ENCODE data around the gene PDIA2.
"Not testable (repeated sequence)": the region's sequence is repeated elsewhere in the genome, so short reads cannot be mapped to it uniquely, and the experiment has no call there.

Gene PDIA2

DNA sequence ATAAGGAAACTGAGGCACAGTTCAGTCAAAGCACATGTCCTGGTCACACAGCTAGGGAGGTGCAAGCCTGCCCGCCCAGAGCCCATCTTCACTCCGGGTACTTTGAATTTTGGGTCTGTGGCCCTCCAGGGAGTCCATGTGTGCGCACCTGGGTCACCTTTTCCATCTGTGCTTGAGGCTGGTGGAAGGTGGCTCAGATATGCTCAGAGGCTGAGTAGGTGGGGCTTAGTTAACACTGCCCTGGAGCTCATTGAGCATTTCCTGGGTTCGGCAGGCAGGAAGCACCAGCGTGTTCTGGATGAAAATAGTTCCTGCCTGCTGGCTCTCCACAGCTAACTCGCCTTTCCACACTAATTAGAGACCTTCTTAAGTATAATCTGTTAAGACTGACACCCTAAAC is 29.1 kb upstream of the PDIA2 start:
- FAIRE-seq (no peak), DNase-seq (ENCODE audit: insufficient read length) (no peak)
- TF ChIP-seq POLR2A (IDR thresholded peaks at IDR 0.05; ENCODE audit: low read depth, low read length): no peak
- TF ChIP-seq POLR2AphosphoS5 (IDR thresholded peaks at IDR 0.05; ENCODE audit: low read depth, low read length): no peak
- no peak for TF ChIP-seq TAF1 (IDR thresholded peaks at IDR 0.05; ENCODE audit: borderline replicate concordance, low read depth, low read length)

GRCh38 chr16:254461-254860 is 28.5 kb upstream of the PDIA2 start:
- no peak for DNase-seq (ENCODE audit: insufficient read length)
- no peak for FAIRE-seq
- TF ChIP-seq POLR2A (IDR thresholded peaks at IDR 0.05; ENCODE audit: low read depth, low read length): no peak
- no peak for TF ChIP-seq POLR2AphosphoS5 (IDR thresholded peaks at IDR 0.05; ENCODE audit: low read depth, low read length)
- TF ChIP-seq TAF1 (IDR thresholded peaks at IDR 0.05; ENCODE audit: borderline replicate concordance, low read depth, low read length): no peak

- no peak for TF ChIP-seq TAF1 (IDR thresholded peaks at IDR 0.05; ENCODE audit: borderline replicate concordance, low read depth, low read length)
- no peak for TF ChIP-seq POLR2A (IDR thresholded peaks at IDR 0.05; ENCODE audit: low read depth, low read length)
- TF ChIP-seq POLR2AphosphoS5 (IDR thresholded peaks at IDR 0.05; ENCODE audit: low read depth, low read length): no peak
- DNase-seq (ENCODE audit: insufficient read length) (no peak), FAIRE-seq (no peak)
Measured at GRCh38 chr16:255183-255582, 27.8 kb upstream of the PDIA2 start.

- DNase-seq (ENCODE audit: insufficient read length); FAIRE-seq: not testable (repeated sequence)
Measured at GRCh38 chr16:258091-258490, 24.9 kb upstream of the PDIA2 start.

DNA sequence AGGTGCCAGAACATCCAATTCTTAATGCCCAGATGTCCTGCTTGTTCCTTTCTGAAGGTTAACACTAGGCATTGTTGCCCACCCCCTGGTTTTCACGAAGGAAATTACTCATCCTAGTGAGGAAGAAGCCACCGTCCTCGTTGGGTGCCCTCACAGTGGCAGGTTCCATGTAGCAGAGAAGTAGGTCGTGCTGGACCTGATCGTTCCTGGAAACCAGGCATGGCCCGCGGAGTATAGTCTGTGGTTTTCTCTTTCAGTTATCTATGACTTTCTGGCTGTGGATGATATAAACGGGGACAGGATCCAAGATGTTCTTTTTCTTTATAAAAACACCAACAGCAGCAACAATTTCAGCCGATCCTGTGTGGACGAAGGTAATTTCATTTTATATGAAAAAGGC is 23.7 kb upstream of the PDIA2 start:
- DNase-seq (ENCODE audit: insufficient read length): no peak
- FAIRE-seq: no peak
- TF ChIP-seq POLR2AphosphoS5 (IDR thresholded peaks at IDR 0.05; ENCODE audit: low read depth, low read length) (no peak), POLR2A (IDR thresholded peaks at IDR 0.05; ENCODE audit: low read depth, low read length) (no peak), TAF1 (IDR thresholded peaks at IDR 0.05; ENCODE audit: borderline replicate concordance, low read depth, low read length) (no peak)

- no peak for TF ChIP-seq POLR2A (IDR thresholded peaks at IDR 0.05; ENCODE audit: low read depth, low read length)
- no peak for TF ChIP-seq TAF1 (IDR thresholded peaks at IDR 0.05; ENCODE audit: borderline replicate concordance, low read depth, low read length)
- no peak for TF ChIP-seq POLR2AphosphoS5 (IDR thresholded peaks at IDR 0.05; ENCODE audit: low read depth, low read length)
- no peak for DNase-seq (ENCODE audit: insufficient read length)
- FAIRE-seq: no peak
Measured at GRCh38 chr16:259814-260253, 23.1 kb upstream of the PDIA2 start.

DNA sequence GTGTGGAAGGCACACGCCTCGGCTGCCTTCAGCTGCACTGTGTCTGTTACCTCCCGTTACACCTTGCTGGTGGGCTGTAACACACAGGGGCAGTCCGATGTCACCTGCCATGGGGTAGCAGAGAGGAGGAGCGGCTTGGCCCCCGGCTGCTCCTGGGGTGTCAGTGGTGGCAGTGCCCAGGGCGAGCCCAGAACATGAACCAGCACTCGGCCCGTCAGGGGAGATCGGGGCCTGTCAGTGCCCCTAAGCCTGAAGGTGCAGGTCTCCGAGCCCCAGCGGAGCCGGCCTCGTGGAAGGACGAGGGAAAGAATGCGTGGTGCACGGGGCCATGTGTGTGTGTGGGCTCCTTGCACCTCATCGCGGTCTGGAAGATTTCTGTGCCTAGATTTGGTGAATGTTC is 22.6 kb upstream of the PDIA2 start:
- DNase-seq (ENCODE audit: insufficient read length) (no peak), FAIRE-seq (no peak)
- no peak for TF ChIP-seq POLR2A (IDR thresholded peaks at IDR 0.05; ENCODE audit: low read depth, low read length)
- TF ChIP-seq POLR2AphosphoS5 (IDR thresholded peaks at IDR 0.05; ENCODE audit: low read depth, low read length): no peak
- no peak for TF ChIP-seq TAF1 (IDR thresholded peaks at IDR 0.05; ENCODE audit: borderline replicate concordance, low read depth, low read length)

GRCh38 chr16:261031-261691 is 21.8 kb upstream of the PDIA2 start:
- FAIRE-seq (no peak), DNase-seq (ENCODE audit: insufficient read length) (no peak)
- TF ChIP-seq TAF1 (IDR thresholded peaks at IDR 0.05; ENCODE audit: borderline replicate concordance, low read depth, low read length) (no peak), POLR2AphosphoS5 (IDR thresholded peaks at IDR 0.05; ENCODE audit: low read depth, low read length) (no peak), POLR2A (IDR thresholded peaks at IDR 0.05; ENCODE audit: low read depth, low read length) (no peak)

GRCh38 chr16:262121-262745 is 20.7 kb upstream of the PDIA2 start:
- DNase-seq (ENCODE audit: insufficient read length): no peak
- no peak for FAIRE-seq
- TF ChIP-seq POLR2A (IDR thresholded peaks at IDR 0.05; ENCODE audit: low read depth, low read length) (no peak), POLR2AphosphoS5 (IDR thresholded peaks at IDR 0.05; ENCODE audit: low read depth, low read length) (no peak), TAF1 (IDR thresholded peaks at IDR 0.05; ENCODE audit: borderline replicate concordance, low read depth, low read length) (no peak)

DNA sequence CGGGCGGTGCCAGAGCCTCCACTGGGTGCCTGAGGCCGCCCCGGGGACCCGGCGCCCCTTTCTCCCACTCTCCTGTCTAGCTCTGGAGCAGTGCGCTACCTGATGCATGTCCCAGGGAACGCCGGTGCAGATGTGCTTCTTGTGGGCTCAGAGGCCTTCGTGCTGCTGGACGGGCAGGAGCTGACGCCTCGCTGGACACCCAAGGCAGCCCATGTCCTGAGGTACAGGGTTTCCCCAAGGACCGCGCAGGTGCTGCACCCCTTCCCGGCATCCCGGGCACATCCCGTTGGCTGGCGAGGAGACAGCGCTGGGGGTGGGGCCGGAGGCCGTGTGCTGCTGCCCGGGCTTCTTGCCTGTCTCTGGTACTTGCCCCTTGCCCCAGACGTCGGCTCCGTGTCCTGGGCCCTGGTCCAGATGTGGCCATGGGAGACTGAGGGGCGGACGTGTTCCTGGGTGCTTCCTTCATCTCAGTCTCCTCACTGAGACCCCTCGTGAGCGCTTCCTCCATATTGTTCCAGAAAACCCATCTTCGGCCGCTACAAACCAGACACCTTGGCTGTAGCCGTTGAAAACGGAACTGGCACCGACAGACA is 19.7 kb upstream of the PDIA2 start:
- no peak for DNase-seq (ENCODE audit: insufficient read length)
- no peak for TF ChIP-seq TAF1 (IDR thresholded peaks at IDR 0.05; ENCODE audit: borderline replicate concordance, low read depth, low read length)
- TF ChIP-seq POLR2A (IDR thresholded peaks at IDR 0.05; ENCODE audit: low read depth, low read length): no peak
- no peak for TF ChIP-seq POLR2AphosphoS5 (IDR thresholded peaks at IDR 0.05; ENCODE audit: low read depth, low read length)
- no peak for FAIRE-seq

GRCh38 chr16:263944-264343 is 19.0 kb upstream of the PDIA2 start:
- TF ChIP-seq POLR2A (IDR thresholded peaks at IDR 0.05; ENCODE audit: low read depth, low read length) (no peak), TAF1 (IDR thresholded peaks at IDR 0.05; ENCODE audit: borderline replicate concordance, low read depth, low read length) (no peak), POLR2AphosphoS5 (IDR thresholded peaks at IDR 0.05; ENCODE audit: low read depth, low read length) (no peak)
- DNase-seq (ENCODE audit: insufficient read length) (no peak), FAIRE-seq (no peak)

- FAIRE-seq (no peak), DNase-seq (ENCODE audit: insufficient read length) (no peak)
- TF ChIP-seq POLR2A (IDR thresholded peaks at IDR 0.05; ENCODE audit: low read depth, low read length) (no peak), POLR2AphosphoS5 (IDR thresholded peaks at IDR 0.05; ENCODE audit: low read depth, low read length) (no peak), TAF1 (IDR thresholded peaks at IDR 0.05; ENCODE audit: borderline replicate concordance, low read depth, low read length) (no peak)
Measured at GRCh38 chr16:264440-264951, 18.5 kb upstream of the PDIA2 start.
